Measurements from ENCODE around the gene TGFBR1.

DNA sequence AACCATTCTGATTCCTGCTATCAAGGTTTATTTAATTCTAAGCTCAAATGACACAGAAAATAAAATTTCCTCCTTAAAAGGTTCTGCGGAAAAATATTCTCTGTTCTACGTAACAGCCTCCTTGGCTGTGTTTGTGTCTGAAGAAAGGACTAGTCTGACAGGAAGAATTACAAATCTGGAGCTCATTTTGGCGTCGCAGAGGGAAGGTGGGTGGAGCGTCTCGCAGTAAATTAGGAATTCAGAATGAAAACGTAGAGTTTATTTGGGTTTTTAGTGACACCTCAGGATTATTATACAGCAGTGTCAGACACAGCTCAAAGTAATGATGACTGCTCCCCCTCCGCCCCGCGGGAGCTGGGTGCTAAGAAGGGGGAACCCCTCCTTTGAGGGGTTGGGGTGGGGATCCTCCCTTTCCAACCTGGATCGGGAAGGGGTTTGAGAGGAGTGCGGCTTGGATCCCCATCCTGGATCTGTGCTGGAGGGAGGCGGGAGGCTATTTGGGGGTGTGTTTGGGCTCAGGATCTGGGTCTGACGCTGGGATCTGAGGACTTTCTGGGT is 933 bp upstream of the TGFBR1 start:
- TF ChIP-seq EGR1 (IDR thresholded peaks at IDR 0.05), result no peak
- TF ChIP-seq, protein P1, sequence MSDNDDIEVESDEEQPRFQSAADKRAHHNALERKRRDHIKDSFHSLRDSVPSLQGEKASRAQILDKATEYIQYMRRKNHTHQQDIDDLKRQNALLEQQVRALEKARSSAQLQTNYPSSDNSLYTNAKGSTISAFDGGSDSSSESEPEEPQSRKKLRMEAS (IDR thresholded peaks at IDR 0.05), result no peak
- TF ChIP-seq TAF1 (IDR thresholded peaks at IDR 0.05; ENCODE audit: low read depth), result no peak
- TF ChIP-seq, protein P2, sequence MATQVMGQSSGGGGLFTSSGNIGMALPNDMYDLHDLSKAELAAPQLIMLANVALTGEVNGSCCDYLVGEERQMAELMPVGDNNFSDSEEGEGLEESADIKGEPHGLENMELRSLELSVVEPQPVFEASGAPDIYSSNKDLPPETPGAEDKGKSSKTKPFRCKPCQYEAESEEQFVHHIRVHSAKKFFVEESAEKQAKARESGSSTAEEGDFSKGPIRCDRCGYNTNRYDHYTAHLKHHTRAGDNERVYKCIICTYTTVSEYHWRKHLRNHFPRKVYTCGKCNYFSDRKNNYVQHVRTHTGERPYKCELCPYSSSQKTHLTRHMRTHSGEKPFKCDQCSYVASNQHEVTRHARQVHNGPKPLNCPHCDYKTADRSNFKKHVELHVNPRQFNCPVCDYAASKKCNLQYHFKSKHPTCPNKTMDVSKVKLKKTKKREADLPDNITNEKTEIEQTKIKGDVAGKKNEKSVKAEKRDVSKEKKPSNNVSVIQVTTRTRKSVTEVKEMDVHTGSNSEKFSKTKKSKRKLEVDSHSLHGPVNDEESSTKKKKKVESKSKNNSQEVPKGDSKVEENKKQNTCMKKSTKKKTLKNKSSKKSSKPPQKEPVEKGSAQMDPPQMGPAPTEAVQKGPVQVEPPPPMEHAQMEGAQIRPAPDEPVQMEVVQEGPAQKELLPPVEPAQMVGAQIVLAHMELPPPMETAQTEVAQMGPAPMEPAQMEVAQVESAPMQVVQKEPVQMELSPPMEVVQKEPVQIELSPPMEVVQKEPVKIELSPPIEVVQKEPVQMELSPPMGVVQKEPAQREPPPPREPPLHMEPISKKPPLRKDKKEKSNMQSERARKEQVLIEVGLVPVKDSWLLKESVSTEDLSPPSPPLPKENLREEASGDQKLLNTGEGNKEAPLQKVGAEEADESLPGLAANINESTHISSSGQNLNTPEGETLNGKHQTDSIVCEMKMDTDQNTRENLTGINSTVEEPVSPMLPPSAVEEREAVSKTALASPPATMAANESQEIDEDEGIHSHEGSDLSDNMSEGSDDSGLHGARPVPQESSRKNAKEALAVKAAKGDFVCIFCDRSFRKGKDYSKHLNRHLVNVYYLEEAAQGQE (IDR thresholded peaks at IDR 0.05; ENCODE audit: low read depth), result no peak
- no peak for TF ChIP-seq NFIC (IDR thresholded peaks at IDR 0.05)
- no peak for TF ChIP-seq ZBTB7A (IDR thresholded peaks at IDR 0.05; ENCODE audit: low read depth)
- TF ChIP-seq EP300 (IDR thresholded peaks at IDR 0.05; ENCODE audit: borderline replicate concordance), result no peak
- TF ChIP-seq, protein P3, sequence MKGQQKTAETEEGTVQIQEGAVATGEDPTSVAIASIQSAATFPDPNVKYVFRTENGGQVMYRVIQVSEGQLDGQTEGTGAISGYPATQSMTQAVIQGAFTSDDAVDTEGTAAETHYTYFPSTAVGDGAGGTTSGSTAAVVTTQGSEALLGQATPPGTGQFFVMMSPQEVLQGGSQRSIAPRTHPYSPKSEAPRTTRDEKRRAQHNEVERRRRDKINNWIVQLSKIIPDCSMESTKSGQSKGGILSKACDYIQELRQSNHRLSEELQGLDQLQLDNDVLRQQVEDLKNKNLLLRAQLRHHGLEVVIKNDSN (IDR thresholded peaks at IDR 0.05), result no peak
- no peak for TF ChIP-seq TCF12 (IDR thresholded peaks at IDR 0.05; ENCODE audit: low read depth)
- no peak for TF ChIP-seq RAD21 (IDR thresholded peaks at IDR 0.05; ENCODE audit: low read depth)
